DMS79 treated with DMSO at 0.1 percent for 48 hours (cell line): ENCODE results near the gene TRAPPC2.

ENCODE experiments used
- DNase-seq: peaks from one replicate; lab custom pipeline; 2025; lab: John Stamatoyannopoulos, UW

TRAPPC2 gene

GRCh38 chrX:13734278-13735172 lies at the start of gene TRAPPC2, which contains the start of gene OFD1:
Gene TRAPPC2, minus strand, starts transcription at chrX:13734620. Its CDS starts 14,657 bp downstream, at chrX:13719963.
Gene OFD1, plus strand, starts transcription at chrX:13734748. Its CDS starts 324 bp downstream, at chrX:13735072.
- peak; percentile 54 for DNase-seq

GRCh38 chrX:13780868-13781427 lies 46.5 kb upstream of the TRAPPC2 start:
- DNase-seq = no peak

GRCh38 chrX:13778916-13779315 lies 44.5 kb upstream of the TRAPPC2 start:
- no peak for DNase-seq

GRCh38 chrX:13776387-13776786 lies 42.0 kb upstream of the TRAPPC2 start:
- no peak for DNase-seq

- no peak for DNase-seq
Observed at GRCh38 chrX:13775837-13776236, 41.4 kb upstream of the TRAPPC2 start.

- peak; percentile 1 for DNase-seq
Observed at GRCh38 chrX:13774696-13775095, 40.3 kb upstream of the TRAPPC2 start.

GRCh38 chrX:13770013-13770535 lies 35.7 kb upstream of the TRAPPC2 start:
- DNase-seq = peak; percentile 11

- no peak for DNase-seq
Observed at GRCh38 chrX:13768939-13769338, 34.5 kb upstream of the TRAPPC2 start.

GRCh38 chrX:13764765-13765164 lies 30.3 kb upstream of the TRAPPC2 start:
- DNase-seq = no peak

GRCh38 chrX:13764281-13764680 lies 29.9 kb upstream of the TRAPPC2 start:
- no peak for DNase-seq

- DNase-seq = no peak
Observed at GRCh38 chrX:13763489-13763888, 29.1 kb upstream of the TRAPPC2 start.

GRCh38 chrX:13761606-13762414 lies 27.4 kb upstream of the TRAPPC2 start:
- DNase-seq = no peak

GRCh38 chrX:13760426-13760825 lies 26.0 kb upstream of the TRAPPC2 start:
- no peak for DNase-seq

GRCh38 chrX:13759152-13759718 lies 24.8 kb upstream of the TRAPPC2 start:
- DNase-seq = no peak

GRCh38 chrX:13756381-13756780 lies 22.0 kb upstream of the TRAPPC2 start:
- DNase-seq = no peak

- DNase-seq = no peak
Observed at GRCh38 chrX:13755254-13755653, 20.8 kb upstream of the TRAPPC2 start.

- DNase-seq = no peak
Observed at GRCh38 chrX:13754765-13755164, 20.3 kb upstream of the TRAPPC2 start.

- DNase-seq = no peak
Observed at GRCh38 chrX:13752646-13753045, 18.2 kb upstream of the TRAPPC2 start.

GRCh38 chrX:13752141-13752540 lies 17.7 kb upstream of the TRAPPC2 start:
- DNase-seq = no peak

GRCh38 chrX:13750812-13751211 lies 16.4 kb upstream of the TRAPPC2 start:
- DNase-seq = no peak

GRCh38 chrX:13750204-13750603 lies 15.8 kb upstream of the TRAPPC2 start:
- peak; percentile 6 for DNase-seq

- DNase-seq = no peak
Observed at GRCh38 chrX:13748486-13748885, 14.1 kb upstream of the TRAPPC2 start.
